NCI-H774 (cell line): ENCODE measurements around the gene CSF1.
"Not testable (repeated sequence)": the region's sequence is repeated elsewhere in the genome, so short reads cannot be mapped to it uniquely, and the experiment has no call there.

ENCODE experiments used
- DNase-seq: peaks from one replicate; lab custom pipeline; 2025; lab: John Stamatoyannopoulos, UW

Gene CSF1, protein sequence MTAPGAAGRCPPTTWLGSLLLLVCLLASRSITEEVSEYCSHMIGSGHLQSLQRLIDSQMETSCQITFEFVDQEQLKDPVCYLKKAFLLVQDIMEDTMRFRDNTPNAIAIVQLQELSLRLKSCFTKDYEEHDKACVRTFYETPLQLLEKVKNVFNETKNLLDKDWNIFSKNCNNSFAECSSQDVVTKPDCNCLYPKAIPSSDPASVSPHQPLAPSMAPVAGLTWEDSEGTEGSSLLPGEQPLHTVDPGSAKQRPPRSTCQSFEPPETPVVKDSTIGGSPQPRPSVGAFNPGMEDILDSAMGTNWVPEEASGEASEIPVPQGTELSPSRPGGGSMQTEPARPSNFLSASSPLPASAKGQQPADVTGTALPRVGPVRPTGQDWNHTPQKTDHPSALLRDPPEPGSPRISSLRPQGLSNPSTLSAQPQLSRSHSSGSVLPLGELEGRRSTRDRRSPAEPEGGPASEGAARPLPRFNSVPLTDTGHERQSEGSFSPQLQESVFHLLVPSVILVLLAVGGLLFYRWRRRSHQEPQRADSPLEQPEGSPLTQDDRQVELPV

DNA sequence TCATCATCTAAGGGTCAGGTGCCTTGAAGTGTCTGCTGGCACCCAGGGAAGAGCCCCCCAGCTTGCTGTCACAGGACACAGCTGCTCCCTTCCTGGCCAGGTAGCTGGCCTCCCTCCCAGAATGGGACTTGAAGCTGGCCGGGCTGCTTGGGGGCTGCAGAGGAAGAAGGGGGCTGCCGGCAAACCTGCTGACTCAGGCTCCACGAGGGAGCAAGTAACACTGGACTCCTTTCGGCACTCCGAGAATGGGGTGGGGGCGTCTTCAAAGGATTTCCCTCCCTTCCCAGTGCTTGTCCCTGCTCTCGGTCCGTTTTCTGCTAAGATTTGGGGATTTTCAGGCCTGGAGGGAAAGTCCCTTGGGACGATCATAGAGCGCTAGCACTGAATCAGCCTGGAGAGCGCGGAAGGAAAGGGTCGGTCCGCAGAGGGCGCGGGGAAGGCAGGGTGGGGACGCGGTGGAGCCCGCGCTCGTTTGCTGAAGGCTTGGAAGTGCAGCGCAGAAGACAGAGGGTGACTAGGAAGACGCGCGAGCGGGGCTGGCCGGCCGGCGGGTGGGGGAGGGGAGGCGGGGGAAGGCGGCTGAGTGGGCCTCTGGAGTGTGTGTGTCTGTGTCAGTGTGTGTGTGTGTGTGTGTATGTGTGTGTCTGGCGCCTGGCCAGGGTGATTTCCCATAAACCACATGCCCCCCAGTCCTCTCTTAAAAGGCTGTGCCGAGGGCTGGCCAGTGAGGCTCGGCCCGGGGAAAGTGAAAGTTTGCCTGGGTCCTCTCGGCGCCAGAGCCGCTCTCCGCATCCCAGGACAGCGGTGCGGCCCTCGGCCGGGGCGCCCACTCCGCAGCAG is at the start of gene CSF1:
Gene CSF1 (plus strand): TSS at position 727 of the 840 bp plus-strand sequence. CDS start 175 bp downstream, outside the sequence.
- DNase-seq = no peak

DNA sequence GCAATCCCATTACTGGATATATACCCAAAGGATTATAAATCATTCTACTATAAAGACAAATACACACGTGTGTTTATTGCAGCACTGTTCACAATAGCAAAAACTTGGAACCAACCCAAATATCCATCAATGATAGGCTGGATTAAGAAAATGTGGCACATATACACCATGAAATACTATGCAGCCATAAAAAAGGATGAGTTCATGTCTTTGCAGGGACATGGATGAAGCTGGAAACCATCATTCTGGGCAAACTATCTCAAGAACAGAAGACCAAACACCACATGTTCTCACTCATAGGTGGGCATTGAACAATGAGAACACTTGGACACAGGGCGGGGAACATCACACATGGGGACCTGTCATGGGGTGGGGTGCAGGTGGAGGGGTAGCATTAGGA is 49.0 kb upstream of the CSF1 start:
- not testable (repeated sequence) for DNase-seq

DNA sequence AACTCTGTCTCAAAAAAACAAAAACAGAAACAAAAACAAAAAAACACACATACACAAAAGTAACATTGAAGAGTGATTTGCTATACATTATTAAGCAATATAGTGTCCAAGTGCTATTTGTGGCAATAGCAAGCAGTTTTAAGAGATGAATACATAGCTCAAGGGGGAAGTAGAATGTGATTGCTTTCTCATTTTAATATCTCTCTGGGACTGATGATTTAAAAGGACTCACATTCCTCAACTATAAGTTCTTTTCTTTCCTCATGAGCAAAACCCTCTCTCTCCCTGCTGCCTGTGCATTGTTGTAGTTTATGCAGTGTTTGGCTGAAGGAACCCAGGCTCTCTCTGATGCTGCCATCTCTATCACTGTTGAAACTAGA is 47.0 kb upstream of the CSF1 start:
- no peak for DNase-seq

DNA sequence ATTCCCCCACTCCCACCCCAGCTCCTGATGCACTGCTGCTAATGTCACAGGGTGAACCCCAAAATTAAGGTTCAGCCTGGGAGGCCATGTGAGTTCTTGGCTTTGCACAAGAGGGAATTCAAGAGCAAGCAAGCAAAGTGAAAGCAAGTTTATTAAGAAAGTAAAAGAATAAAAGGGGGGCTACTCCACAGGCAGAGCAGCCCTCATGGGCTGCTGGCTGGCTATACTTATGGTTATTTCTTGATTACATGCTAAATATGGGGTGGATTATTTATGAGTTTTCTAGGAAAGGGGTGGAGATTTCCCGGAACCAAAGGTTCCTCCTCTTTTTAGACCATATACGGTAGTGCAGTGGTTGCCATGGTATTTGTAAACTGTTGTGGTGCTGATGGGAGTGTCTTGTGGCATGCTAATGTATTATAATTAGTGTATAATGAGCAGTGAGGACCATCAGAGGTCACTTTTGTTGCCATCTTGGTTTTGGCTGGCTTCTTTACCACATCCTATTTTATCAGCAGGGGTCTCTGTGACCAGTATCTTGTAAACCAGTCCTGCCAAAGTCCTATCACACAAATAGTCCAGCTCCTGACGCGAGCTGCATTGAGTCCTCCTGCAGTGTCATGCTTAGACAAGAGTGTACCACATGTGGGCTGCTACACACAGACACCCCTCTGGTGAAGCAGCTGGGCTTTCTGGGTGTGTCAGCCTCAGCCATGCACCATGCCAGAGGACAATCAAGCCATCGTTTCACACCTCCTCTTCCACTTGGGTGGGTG is 46.4 kb upstream of the CSF1 start:
- no peak for DNase-seq

DNA sequence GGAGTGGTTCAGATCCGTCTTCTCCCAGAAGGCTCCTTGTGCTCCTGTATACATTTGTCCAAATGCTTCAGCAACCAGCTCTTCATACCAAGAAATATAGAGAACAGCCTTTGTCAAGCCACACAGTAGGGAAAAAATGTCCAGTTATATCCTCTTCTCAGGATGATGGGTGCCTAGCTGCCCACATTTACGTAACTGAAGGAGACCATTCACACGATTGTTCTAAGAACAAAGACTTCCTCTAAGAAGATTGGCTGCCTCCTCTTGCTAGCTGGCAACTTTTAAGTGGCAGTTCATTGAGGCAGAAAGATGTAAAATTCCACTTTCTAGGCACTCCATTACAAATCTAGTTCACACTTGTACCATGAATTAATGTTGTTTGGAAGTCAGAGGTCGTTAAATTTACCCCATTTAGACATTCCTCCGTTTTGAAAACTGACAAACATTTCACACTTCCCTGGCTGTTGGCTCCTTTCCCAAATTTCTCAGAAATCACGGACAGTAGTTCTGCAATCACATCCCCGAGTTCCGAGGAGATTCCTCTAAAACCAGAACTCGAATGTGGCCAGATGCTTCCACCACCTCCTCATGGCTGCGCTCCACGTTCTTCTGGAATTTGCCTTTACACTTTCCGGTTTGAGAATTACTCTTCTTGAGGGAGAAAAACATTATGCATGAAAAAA is 45.6 kb upstream of the CSF1 start:
- DNase-seq = no peak

DNA sequence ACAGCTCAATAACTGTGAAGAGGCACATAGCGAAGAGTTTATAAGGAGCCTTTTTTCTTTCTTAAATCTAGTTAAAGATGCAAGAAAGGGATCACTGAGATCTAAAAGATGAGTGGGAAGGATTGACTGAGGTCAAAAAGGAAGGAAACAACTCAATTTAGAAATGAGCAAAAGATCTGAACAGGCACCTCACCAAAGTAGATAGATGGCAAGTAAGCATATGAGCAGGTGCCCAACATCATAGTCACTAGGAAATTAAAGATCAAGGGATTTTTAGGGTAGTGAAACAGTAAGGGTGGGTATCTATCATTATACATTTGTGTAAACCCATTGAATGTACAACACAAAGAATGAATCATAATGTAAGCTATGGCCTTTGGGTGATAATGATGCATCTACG is 44.6 kb upstream of the CSF1 start:
- DNase-seq = no peak

DNA sequence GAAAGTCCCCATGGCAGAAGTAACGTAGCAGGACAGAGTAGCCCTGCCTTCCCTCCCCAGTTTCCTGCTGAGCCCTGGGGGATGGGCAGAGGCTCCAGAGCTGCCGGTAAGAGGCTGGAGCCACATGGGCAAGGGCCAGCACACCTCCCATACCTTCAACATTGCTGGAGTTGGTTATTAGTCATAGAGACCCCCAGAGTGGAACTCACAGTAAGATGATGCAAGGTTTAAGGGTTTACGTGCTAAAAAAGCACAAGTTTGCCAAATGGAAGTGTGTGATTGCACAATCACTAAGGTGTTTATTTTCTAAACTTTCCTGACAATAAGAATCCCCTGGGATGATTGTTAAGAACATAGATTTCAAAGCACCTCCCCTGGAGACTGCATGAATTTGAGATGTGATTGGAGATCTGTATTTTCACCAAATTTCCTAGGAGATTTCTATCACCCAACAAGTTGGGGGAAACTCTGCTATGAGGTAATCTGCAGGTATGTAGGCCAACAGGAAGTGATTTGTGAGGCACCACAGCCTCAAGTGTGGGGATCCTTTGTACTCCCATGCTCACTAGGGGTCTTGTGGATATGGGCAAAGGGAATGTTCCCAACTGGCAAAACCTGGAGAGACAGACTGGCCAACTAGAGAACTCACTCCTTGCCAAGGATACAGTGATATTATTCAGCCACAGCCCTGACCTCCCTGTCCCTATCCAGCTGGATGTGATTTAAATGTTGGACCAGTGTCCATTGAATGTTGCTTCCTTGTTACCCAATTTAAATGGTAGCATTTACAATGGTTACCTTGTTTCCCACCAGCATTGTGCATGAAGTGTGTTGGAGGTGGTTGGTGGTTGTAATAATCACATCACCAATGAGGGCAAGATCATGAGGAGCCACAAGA is 37.1 kb upstream of the CSF1 start:
- no peak for DNase-seq

DNA sequence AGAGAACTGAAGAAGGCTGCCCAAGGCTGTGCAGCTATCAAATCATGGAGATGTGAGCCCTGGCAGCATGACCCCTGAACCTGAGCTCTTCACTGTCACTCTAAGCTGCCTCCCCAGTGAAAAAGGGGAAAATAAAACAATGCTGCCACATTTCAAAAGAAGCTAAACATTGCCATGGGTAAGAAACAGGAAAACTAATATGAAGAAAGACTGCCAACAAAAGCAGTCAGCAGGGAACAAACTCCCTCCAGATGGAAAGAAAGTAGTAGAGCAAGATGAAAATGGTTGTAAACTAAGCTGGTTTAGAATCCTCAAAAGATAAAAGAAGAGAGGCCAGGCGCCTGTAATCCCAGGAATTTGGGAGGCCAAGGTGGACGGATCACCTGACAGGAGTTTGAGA is 36.2 kb upstream of the CSF1 start:
- DNase-seq = no peak

DNA sequence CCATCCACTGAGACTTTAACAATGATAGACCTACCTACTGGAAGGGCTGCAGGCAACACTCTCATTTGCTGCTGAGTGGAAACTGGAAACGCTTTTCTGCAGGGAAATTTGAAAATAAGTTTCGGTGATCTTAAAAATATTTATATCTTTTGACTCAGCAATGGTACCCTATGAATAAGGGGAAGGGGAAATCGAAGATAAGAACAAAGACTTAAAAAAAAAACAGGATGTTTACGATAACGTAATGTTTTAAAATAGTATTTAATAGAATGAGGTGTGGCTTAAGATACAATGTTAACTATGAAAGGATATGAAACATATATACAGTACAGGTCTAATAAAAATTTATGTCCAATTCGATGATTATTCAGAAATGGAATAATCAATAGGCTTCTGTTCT is 34.8 kb upstream of the CSF1 start:
- DNase-seq = no peak

DNA sequence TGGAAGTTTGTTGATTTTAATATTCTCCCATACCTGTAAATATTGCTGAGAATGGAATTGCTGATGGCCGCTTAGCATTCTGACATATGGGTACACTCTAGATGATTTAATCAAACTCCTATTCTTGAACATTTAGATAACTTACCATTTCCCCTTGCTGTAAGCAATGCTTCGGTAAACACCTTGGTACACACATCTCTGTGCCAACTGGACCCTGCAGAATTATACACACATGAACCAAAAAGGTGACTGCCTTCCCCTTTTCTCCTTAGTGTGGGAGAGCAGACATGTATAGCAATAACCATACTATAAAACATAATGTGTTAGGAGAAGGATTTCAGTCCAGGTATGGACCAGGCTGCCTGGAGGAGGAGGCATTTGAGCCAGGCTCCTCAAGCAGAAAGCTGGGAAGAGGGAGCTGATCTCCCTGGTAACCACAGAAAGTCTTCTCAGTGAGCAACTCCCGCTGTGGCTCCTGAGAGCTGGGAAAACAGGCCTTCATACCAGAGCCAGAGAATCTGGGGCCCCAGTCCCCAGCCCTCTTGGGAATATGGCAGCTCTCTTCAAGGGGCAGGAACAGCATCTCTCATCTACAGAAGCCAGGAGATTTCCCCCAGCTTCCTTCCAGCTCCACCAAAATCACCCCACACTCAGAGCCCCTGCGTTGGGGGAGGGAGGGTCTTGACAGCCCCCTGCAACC is 33.9 kb upstream of the CSF1 start:
- no peak for DNase-seq

DNA sequence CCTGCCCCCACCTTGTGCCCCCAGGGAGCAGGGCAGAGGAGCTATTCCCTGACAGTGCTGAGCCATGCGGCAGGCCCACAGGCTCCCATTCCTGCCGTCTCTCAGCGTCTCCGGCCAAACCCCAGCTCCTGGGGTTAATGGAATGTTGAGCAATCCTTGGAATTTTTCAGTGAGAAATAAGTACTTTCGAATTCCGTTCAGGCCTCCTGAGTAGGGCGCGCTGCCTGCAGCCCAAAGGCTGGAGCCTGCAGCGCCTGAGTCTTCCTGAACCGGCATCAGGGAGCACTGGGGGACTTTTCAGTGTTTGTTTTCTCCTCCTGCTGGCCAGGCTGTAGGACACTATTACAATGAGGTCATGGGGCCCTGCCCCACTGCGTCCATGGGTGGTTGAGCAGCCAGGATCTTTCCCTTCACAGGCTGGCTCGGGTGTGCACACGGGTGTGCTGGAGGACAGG is 33.3 kb upstream of the CSF1 start:
- DNase-seq = no peak

DNA sequence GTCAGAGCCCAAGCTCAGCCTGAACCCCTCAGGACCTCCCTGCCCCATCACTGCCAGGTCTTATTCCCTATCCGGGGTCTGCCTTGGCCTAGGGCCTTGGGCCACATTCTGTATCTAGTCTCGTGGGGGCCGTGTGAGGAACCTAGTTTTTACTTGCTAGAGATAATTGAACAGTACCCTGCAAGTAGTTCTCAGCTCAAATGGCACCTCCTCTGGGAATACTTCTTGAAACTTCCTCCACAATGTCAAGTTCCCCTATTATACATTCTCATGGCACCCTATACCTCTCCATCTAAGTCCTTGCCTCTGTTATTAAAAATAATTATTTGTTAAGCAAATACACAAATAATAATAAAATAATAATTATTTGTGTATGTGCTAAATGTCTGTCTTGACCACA is 32.9 kb upstream of the CSF1 start:
- DNase-seq = no peak

DNA sequence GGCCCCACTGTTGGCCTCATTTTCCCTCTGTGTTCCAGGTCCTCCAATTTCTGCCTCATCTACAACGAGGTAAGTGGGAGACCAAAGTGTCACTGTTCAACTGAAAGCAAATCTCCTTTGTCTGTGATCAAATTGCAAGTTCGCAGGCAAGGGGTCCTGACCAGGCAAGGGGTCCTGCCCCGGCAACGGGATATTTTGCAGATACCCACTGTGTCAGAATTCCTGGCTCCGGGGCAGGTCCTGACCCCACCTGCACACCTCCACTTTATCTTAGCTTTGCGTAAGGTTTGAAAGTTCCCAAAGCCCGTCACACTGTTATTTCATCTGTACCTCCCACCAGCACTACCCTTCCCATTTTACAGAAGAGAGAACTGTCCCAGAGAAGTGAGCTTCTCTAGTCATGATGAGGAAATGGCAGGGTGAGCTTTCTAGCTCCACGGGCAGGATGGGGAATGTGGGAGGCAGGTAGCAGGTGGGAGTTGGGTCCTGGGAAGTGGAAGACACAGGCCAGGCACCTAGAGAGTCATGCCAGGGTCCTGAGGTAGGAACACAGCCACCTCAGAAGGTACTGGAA is 32.0 kb upstream of the CSF1 start:
- DNase-seq = no peak

DNA sequence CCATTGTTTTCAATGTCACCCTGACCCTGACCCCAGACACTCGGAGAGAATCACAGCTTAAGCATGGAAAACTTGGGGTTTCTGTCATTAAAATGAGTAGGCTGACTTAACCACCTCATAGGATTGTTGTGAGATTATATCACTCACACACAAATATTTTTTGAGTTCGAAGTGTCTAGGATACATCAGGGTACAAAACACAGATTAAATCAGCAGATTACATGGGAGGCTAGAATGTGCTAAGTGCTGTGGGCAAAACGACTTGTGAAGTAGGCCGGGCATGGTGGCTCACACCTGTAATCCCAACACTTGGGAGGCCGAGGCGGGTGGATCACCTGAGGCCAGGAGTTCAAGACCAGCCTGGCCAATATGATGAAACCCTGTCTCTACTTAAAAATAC is 31.3 kb upstream of the CSF1 start:
- DNase-seq = not testable (repeated sequence)

DNA sequence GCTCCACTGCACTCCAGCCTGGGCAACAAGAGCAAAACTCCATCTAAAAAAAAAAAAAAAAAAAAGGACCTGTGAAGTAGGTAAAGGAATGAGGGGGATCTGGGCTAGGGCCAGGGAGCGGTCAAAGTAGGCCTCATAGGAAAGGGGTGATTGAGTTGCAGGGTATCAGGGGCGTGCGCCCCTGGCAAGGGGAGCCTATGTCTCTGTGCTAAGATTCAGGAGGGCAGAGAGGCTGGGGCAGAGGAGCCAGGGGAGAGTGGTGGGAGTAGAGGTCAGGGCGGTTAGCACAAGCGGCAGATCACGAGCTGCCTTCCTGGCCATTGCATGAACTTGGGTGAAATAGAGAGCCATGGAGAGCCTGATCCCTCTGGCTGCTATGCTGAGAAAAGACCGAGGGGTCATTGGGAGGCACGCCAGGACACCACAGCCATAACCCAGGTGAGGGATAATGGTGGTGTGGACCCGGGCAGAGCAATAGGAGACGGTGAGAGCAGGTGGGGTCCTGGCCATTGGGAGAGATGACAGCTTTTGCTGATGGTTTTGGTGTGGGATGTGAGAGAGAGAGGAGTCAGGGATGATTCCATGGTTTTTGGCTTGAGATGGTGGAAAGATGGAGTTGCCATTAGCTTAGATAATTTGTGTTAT is 30.6 kb upstream of the CSF1 start:
- DNase-seq = no peak

DNA sequence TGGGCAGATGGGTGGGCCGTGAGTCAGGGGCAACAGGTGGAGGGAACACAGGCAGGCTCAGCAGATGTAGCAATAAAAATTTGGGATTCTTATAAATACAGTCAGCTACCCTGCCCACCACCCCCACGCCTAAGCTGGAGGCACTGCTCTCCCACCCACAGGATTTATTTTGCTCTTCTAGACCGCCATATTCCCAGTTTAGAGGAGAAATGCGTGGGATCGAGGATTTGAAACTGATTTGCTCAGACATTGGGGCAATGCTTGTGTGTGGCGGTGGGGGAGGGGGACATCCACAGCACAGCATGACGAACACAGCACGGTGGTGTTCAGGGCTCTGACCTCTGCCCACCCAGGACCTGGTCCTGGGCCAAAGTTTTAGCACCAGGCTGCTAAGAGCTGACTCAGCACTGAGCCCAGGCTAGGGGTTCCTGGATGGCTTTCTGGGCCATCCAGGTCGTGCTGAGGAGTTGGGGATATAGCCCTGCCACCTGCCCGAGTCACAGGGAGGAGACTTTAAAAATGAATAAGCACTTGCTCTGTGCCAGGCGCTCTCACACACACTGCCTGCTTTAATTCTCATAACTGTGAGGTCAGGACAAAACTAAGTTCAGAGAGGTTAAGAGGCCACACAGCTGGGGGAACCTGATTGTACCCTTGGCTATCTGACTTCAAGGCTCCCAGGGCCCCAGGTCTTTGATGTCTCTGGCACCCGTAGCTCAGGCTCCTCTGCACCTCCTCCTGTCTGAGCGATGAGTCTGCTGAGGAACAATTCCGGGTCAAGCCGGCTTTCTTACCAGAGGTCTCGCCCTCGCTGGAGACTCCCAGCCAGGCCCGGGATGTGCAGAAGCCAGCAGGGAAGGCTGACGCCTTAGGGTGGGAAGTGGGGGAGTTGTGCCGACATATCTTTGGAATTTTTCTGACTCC is 29.4 kb upstream of the CSF1 start:
- DNase-seq = no peak

DNA sequence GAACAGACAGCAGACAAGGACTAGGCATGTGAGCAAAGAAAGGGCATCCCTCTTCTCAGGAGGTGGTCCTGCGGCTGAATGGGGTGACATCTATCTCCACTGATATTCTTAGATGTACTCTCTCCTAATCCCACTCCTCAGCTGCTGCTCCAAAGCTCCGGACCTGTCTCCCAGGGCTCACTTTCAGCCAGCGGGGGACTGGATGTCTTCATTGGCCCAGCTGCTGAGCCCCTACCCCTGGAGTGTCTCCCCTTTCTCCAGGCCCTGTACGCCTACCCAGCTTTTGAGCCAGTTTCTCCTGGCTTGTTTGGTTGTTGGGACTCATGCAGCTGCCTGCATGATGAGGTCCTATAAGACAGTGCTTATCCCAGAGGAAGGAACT is 28.8 kb upstream of the CSF1 start:
- no peak for DNase-seq
